Activated CD4-positive, alpha-beta T cell treated with anti-CD3 and anti-CD28 coated beads, Interleukin-2, amount 10 ng/mL, durations not matched to agents 24 days and 14 days (primary cell): Measurements from ENCODE around the gene CDS2. TPM values are rescaled to one million over a fixed set of nuclear protein-coding genes. Genes with fewer than 3 reads are reported as not detected.

Source experiments
- DNase-seq: peaks from one replicate; pipeline ENCODE4 v3.0.0; 2022
- H3K27ac Mint-ChIP-seq: one replicate; pipeline ENCODE4 v1.8.0; 2022; ENCODE audit warnings: mild to moderate bottlenecking, mixed read lengths
- H3K27me3 Mint-ChIP-seq: one replicate; pipeline ENCODE4 v1.8.0; 2022; ENCODE audit warnings: mixed read lengths
- H3K36me3 Mint-ChIP-seq: one replicate; pipeline ENCODE4 v1.8.0; 2022; ENCODE audit warnings: low read depth, mild to moderate bottlenecking, mixed read lengths
- H3K4me1 Mint-ChIP-seq: one replicate; pipeline ENCODE4 v1.8.0; 2021; ENCODE audit warnings: mixed read lengths
- H3K4me3 Mint-ChIP-seq: one replicate; pipeline ENCODE4 v1.8.0; 2022; ENCODE audit warnings: mild to moderate bottlenecking, moderate library complexity, mixed read lengths
- H3K9me3 Mint-ChIP-seq: one replicate; pipeline ENCODE4 v1.8.0; 2021; ENCODE audit warnings: mixed read lengths
- intact Hi-C: fragments of 100-400 bp; cut with micrococcal nuclease; formaldehyde crosslinking; loops from one replicate; pipeline ENCODE4 v1.15.1; 2023
- total RNA-seq: library from RNA; stranded (reverse); gene quantifications from 2 replicates; pipeline ENCODE4 v1.2.3, GENCODE V29; 2022

CDS2 gene
- total RNA-seq, 1 donor from 2014 or later: 39.2 TPM

DNA sequence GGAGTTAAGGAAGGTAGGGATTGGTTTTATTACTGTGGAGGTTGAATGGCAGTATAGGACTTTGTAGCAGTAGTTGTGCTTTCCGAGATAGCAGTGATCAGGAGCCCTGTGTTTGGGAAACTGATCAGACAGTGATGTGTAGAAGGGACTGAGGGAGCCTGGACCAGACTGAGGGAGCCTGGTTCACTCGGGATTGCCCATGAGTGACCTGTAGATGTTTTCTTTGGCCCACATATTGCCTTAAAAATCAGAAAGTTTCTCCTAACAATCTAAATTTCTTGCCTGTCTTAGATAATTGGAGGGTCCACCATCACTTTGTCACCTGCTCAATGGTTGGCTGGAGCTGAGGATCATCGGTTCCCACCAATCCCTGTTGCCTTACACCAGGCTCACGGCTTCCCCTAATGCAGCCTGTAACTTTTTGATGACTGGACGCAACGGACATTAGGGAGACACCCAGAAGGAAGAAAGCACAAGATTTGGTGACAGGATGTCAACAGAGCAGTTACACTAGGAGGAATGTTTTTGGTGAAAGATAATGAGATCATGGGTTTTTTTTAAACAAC is 1.1 kb downstream of the CDS2 start:
- peaks cover 15% of the 10 kb centered on the region for H3K36me3 Mint-ChIP-seq
- H3K9me3 Mint-ChIP-seq: no peaks in the 10 kb centered on the region
- peak; percentile 60 for DNase-seq
- intact Hi-C loops: loop anchor here (1.0 to 10.0 kb wide), 4 partner anchors 9 to 717 kb away; partner anchors contain the start of gene PCNA
- peaks cover 38% of the 10 kb centered on the region for H3K4me1 Mint-ChIP-seq
- H3K27me3 Mint-ChIP-seq: no peaks in the 10 kb centered on the region
- peak overlapping the region; percentile 95 for H3K4me3 Mint-ChIP-seq
- H3K27ac Mint-ChIP-seq: peak overlapping the region; percentile 98

GRCh38 chr20:5128886-5129285 is 2.1 kb downstream of the CDS2 start:
- H3K9me3 Mint-ChIP-seq: no peaks in the 10 kb centered on the region
- peak overlapping the region; percentile 98 for H3K27ac Mint-ChIP-seq
- peaks cover 36% of the 10 kb centered on the region for H3K4me1 Mint-ChIP-seq
- H3K36me3 Mint-ChIP-seq: peaks cover 12% of the 10 kb centered on the region
- H3K4me3 Mint-ChIP-seq: peak overlapping the region; percentile 95
- no peak for DNase-seq
- no peaks in the 10 kb centered on the region for H3K27me3 Mint-ChIP-seq
- intact Hi-C loops: loop anchor here (5.0 to 10.0 kb wide), 3 partner anchors 226 to 716 kb away; no protein-coding TSS in a partner anchor

DNA sequence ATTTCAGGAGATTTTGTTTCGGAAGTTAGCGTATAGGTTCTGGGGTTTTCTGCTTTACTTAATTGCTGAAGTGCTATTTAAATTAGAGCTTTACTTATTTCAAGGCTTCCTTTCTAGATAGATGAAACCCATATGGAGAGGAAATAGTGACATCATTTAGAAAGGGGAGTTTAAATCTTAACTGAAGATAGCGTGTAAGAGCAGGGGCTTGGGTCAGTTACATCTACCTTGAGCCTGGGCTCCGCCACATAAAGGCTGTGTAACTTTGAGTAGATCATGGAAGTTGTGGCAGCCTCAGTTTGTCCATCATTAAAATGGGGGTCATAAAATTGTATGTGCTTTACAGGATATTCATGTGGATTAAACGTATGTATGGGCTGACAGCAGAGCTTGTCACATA is 4.7 kb downstream of the CDS2 start:
- Mint-ChIP-seq H3K4me1 (peaks cover 24% of the 10 kb centered on the region), H3K4me3 (no peak overlapping the region), H3K27ac (peak overlapping the region; percentile 22), H3K36me3 (peaks cover 13% of the 10 kb centered on the region), H3K9me3 (no peaks in the 10 kb centered on the region), H3K27me3 (no peaks in the 10 kb centered on the region)
- intact Hi-C loops: no loop called here
- no peak for DNase-seq

DNA sequence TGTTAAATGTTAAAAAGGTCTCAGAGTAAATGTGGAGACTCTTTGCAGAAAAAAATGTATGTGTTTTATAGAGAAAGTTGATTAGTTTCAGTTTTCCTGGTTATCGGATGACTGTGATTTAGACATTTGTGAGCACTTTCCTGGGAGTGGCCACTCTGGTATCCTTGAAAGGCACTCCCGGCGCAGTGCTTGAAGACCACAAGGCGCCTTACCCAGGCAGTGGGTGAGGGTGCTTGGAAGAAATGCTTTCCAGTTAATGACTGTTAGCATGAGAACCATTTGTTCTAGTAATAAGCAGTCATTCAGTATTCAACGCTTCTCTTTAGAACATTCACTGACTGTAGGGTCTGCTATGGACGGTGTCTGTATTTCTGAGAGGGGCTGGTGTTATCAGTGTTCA is 7.2 kb downstream of the CDS2 start:
- DNase-seq: no peak
- no peaks in the 10 kb centered on the region for H3K27me3 Mint-ChIP-seq
- intact Hi-C loops: no loop called here
- no peaks in the 10 kb centered on the region for H3K9me3 Mint-ChIP-seq
- H3K36me3 Mint-ChIP-seq: peaks cover 7% of the 10 kb centered on the region
- no peak overlapping the region for H3K4me3 Mint-ChIP-seq
- peaks cover 13% of the 10 kb centered on the region for H3K4me1 Mint-ChIP-seq
- H3K27ac Mint-ChIP-seq: no peak overlapping the region

DNA sequence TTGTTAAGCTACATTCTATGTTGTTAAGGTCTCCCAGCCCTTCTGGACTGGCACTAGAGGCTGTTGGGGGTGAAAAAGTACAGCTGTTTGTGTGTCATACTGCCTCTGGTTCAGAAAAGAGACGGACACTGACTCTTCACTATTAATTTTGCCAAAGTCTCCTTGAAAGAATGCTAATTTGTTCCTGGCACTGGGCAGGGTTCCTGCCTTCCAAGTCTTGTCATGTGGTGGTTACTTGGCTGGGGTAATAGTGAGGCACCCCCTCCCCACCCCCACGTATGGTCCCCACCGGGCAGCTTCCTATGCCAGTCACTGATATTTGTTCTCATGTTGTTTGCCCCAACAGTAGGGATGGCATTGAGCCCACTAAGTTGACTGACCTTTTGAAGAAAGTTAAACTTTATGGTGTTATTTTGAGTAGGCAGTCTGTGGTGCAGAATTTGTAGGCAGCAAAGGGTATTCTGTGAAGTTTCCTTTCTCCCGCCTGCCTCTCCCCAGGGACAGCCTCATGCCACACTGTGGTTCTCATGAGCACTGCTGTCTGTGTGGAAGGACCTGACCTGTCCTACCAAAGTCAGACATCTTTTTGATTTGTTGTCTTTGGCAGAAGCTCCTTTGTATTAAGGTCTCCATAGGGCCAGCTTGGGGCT is 8.7 kb downstream of the CDS2 start:
- H3K27me3 Mint-ChIP-seq: no peaks in the 10 kb centered on the region
- no peak for DNase-seq
- intact Hi-C loops: no loop called here
- peaks cover 10% of the 10 kb centered on the region for H3K36me3 Mint-ChIP-seq
- no peak overlapping the region for H3K4me3 Mint-ChIP-seq
- peaks cover 13% of the 10 kb centered on the region for H3K4me1 Mint-ChIP-seq
- no peaks in the 10 kb centered on the region for H3K9me3 Mint-ChIP-seq
- peak overlapping the region; percentile 54 for H3K27ac Mint-ChIP-seq

DNA sequence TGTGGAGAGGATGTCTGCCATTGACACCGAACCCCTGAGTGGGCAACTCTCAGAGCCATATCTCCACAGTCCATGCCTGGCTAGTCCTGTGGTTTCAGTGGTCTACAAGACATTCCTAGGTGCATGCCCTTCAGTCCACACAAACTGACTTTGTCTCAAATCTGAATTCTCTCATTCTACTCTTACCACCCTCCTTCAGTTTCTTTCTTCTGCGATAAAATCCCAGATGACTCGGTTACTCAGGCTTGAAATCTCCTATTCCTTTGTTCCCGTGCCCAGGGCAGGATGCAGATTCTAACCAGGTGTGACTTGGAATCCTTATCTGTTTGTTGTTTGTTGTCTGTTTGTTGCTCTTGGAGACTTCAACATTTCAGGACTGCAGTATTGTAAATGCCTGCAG is 9.3 kb downstream of the CDS2 start:
- DNase-seq: no peak
- H3K36me3 Mint-ChIP-seq: peaks cover 10% of the 10 kb centered on the region
- H3K4me1 Mint-ChIP-seq: peaks cover 15% of the 10 kb centered on the region
- H3K27ac Mint-ChIP-seq: no peak overlapping the region
- no peaks in the 10 kb centered on the region for H3K9me3 Mint-ChIP-seq
- no peak overlapping the region for H3K4me3 Mint-ChIP-seq
- no peaks in the 10 kb centered on the region for H3K27me3 Mint-ChIP-seq
- intact Hi-C loops: no loop called here

DNA sequence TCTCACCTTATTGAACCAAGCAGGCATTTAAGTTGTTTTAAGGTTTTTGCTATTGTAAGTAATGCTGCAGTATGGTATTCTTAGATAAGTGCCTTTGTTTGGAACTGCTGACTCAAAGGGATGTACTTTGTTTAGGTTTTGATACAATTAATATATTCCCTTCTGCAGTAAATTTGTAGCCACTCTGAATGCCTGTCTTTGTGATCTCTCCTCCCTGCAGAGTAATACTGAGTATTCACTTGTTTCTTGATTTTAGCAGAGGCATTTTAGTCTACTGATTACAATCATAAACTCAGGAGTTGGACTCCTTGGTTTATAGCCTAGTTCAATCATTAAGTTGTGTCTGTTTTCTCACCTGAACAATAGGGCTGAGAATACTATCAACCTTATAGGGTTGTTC is 13.4 kb downstream of the CDS2 start:
- Mint-ChIP-seq H3K36me3 (peaks cover 17% of the 10 kb centered on the region), H3K4me1 (peaks cover 24% of the 10 kb centered on the region), H3K4me3 (no peak overlapping the region), H3K27me3 (no peaks in the 10 kb centered on the region), H3K9me3 (no peaks in the 10 kb centered on the region), H3K27ac (no peak overlapping the region)
- no peak for DNase-seq
- intact Hi-C loops: no loop called here

GRCh38 chr20:5141615-5142014 is 14.8 kb downstream of the CDS2 start:
- H3K9me3 Mint-ChIP-seq: no peaks in the 10 kb centered on the region
- intact Hi-C loops: no loop called here
- no peak overlapping the region for H3K4me3 Mint-ChIP-seq
- no peaks in the 10 kb centered on the region for H3K27me3 Mint-ChIP-seq
- peaks cover 29% of the 10 kb centered on the region for H3K4me1 Mint-ChIP-seq
- DNase-seq: no peak
- no peak overlapping the region for H3K27ac Mint-ChIP-seq
- H3K36me3 Mint-ChIP-seq: peaks cover 19% of the 10 kb centered on the region

- intact Hi-C loops: no loop called here
- peaks cover 20% of the 10 kb centered on the region for H3K36me3 Mint-ChIP-seq
- H3K9me3 Mint-ChIP-seq: no peaks in the 10 kb centered on the region
- no peak overlapping the region for H3K4me3 Mint-ChIP-seq
- H3K27me3 Mint-ChIP-seq: no peaks in the 10 kb centered on the region
- no peak for DNase-seq
- H3K4me1 Mint-ChIP-seq: peaks cover 37% of the 10 kb centered on the region
- H3K27ac Mint-ChIP-seq: peak overlapping the region; percentile 56
These were observed 17.0 kb downstream of the CDS2 start for GRCh38 chr20:5143851-5144250.

DNA sequence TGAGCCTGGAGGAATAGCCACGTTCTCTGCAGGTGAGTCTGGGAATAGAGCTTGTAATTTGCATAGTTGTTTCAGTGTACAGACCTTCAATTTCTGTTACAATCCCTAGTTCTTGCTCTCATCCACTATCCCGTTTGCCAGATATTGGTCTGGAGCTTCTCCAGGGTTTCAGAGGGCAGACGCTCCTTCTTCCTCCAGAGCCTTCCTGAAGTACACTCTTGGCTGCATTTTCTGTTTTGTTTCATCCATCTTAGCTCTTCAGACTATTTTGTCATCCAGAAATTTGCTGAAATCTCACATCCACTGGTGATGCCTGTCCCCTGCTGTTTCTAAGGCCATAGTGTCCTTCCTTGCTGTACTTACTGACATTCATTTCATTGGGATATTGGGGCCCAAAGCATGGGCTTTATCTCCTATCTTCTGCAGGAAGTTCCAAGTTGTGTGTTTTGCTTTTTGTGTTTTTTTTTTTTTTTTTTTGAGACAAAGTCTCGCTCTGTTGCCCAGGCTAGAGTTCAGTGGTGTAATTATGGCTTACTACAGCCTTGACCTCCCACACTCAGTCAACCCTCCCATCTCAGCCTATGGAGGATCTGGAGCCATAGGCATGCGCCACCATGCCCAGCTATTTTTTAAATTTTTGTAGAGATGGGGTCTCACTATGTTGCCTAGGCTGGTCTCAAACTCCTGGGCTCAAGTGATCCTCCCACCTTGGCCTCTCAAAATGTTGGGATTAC is 18.7 kb downstream of the CDS2 start:
- no peaks in the 10 kb centered on the region for H3K27me3 Mint-ChIP-seq
- no peak overlapping the region for H3K4me3 Mint-ChIP-seq
- peaks cover 16% of the 10 kb centered on the region for H3K36me3 Mint-ChIP-seq
- intact Hi-C loops: no loop called here
- DNase-seq: no peak
- H3K27ac Mint-ChIP-seq: peak overlapping the region; percentile 13
- peaks cover 37% of the 10 kb centered on the region for H3K4me1 Mint-ChIP-seq
- H3K9me3 Mint-ChIP-seq: no peaks in the 10 kb centered on the region

GRCh38 chr20:5146099-5146668 is 19.4 kb downstream of the CDS2 start:
- Mint-ChIP-seq H3K9me3 (no peaks in the 10 kb centered on the region), H3K27ac (no peak overlapping the region), H3K27me3 (no peaks in the 10 kb centered on the region), H3K4me1 (peaks cover 38% of the 10 kb centered on the region), H3K36me3 (peaks cover 16% of the 10 kb centered on the region), H3K4me3 (no peak overlapping the region)
- DNase-seq: no peak
- intact Hi-C loops: no loop called here

DNA sequence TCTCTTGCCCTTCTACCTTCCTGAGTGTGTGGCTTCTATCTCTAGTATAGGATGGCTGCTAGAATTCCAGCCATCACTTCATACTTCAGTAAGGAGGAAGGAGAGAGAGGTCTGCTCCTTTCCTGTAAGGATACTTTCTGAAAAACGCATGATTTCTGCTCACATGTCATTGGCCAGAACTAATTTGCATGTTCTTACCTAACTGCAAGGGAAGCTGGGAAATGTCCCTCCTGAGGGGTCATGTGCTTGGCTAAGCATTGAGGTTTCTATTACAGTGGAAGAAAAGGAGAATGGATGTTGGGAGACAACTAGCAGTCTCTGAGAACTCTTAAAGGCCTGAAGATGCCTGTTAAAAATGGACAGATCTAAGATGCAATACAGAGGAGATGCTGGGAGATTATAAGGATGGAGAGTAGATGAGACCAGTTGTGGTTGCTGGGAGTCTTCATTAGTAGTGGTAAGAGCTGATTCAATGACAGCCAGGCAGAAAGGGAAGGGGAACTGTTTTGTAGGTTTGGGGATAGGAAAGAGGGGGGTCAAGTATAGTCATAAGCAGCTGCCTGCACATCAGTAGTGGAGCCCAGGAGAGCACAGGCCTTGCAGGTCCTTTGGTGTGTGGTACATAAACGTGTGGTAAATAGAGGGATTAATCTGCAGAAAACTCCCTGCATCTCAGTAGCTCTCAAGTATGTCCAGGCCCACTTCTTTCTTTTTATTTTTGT is 20.2 kb downstream of the CDS2 start:
- peak overlapping the region; percentile 35 for H3K27ac Mint-ChIP-seq
- no peak for DNase-seq
- H3K36me3 Mint-ChIP-seq: peaks cover 15% of the 10 kb centered on the region
- intact Hi-C loops: no loop called here
- H3K27me3 Mint-ChIP-seq: no peaks in the 10 kb centered on the region
- peaks cover 37% of the 10 kb centered on the region for H3K4me1 Mint-ChIP-seq
- no peaks in the 10 kb centered on the region for H3K9me3 Mint-ChIP-seq
- H3K4me3 Mint-ChIP-seq: no peak overlapping the region

- Mint-ChIP-seq H3K9me3 (no peaks in the 10 kb centered on the region), H3K36me3 (peaks cover 15% of the 10 kb centered on the region), H3K4me1 (peaks cover 45% of the 10 kb centered on the region), H3K4me3 (no peak overlapping the region), H3K27ac (no peak overlapping the region), H3K27me3 (no peaks in the 10 kb centered on the region)
- DNase-seq: no peak
- intact Hi-C loops: no loop called here
These were observed 21.8 kb downstream of the CDS2 start for GRCh38 chr20:5148581-5148980.

- Mint-ChIP-seq H3K27ac (no peak overlapping the region), H3K4me3 (no peak overlapping the region), H3K9me3 (no peaks in the 10 kb centered on the region), H3K27me3 (no peaks in the 10 kb centered on the region), H3K4me1 (peaks cover 46% of the 10 kb centered on the region), H3K36me3 (peaks cover 6% of the 10 kb centered on the region)
- DNase-seq: no peak
- intact Hi-C loops: no loop called here
These were observed 23.1 kb downstream of the CDS2 start for GRCh38 chr20:5149892-5150225.
